C4-2B (cell line): ENCODE measurements around the gene ATP11A.

ENCODE experiments used
- H3K27ac ChIP-seq: fragments of 450-650 bp; 2 replicates; pipeline ENCODE4 v1.5.1; 2017
- ZFX ChIP-seq: fragments of 450-650 bp; IDR thresholded peaks from 2 replicates; pipeline ENCODE4 v1.6.1; 2017
- TF ChIP-seq, protein P1 (sequence below): fragments of 450-650 bp; conservative IDR thresholded peaks from 2 replicates; pipeline ENCODE4 v1.5.1; 2017; ENCODE audit warnings: mild to moderate bottlenecking

Gene ATP11A

DNA sequence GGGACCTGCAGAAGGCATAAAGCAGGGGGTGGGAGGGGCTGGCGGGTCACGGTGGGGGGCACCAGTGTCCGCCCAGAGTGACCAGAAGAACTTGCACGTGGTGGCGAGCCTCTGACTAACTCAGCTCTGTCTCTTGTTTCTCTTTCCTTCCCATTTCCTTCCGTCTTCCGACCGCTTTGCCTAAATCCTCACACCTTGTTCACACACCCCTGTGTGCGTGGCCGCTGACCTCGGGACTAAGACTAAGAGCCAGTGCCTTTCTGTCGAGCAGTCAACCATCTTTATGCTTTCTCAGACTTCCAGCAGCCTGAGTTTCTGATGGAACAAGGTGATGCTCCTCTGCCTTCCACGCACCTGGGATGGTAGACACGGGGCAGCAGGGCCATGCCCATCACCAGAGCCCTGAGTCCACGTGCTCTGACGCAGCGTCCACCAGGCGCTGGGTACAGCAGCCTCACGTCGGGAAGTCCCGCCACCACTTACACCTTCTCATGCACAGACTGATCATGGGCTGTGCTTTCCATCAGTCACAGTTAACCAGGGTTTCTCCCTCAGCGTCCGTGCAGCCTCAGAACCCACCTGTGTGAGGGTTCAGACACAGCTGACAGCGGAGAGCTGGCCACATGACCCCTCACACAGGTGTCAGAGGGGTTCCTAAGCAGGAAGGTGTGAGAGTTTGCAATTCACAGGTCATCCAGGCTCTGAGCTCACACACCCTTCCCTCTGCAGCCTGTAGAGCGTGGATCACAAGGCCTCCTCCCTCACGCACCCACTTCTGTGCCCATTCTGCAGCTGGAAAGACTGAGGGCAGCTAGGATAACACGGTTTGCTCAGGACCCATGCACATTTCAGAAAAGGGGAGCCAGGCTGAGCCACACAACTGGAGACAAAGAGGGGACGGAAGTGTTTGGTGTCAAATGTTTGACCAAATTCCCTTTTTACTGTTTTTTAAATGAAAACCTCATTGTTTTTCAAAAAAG, 188.4 kb downstream of the ATP11A start:
- TF ChIP-seq, protein P1, sequence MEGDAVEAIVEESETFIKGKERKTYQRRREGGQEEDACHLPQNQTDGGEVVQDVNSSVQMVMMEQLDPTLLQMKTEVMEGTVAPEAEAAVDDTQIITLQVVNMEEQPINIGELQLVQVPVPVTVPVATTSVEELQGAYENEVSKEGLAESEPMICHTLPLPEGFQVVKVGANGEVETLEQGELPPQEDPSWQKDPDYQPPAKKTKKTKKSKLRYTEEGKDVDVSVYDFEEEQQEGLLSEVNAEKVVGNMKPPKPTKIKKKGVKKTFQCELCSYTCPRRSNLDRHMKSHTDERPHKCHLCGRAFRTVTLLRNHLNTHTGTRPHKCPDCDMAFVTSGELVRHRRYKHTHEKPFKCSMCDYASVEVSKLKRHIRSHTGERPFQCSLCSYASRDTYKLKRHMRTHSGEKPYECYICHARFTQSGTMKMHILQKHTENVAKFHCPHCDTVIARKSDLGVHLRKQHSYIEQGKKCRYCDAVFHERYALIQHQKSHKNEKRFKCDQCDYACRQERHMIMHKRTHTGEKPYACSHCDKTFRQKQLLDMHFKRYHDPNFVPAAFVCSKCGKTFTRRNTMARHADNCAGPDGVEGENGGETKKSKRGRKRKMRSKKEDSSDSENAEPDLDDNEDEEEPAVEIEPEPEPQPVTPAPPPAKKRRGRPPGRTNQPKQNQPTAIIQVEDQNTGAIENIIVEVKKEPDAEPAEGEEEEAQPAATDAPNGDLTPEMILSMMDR: no peak
- no peak for TF ChIP-seq ZFX
- no peak overlapping the region for H3K27ac ChIP-seq

DNA sequence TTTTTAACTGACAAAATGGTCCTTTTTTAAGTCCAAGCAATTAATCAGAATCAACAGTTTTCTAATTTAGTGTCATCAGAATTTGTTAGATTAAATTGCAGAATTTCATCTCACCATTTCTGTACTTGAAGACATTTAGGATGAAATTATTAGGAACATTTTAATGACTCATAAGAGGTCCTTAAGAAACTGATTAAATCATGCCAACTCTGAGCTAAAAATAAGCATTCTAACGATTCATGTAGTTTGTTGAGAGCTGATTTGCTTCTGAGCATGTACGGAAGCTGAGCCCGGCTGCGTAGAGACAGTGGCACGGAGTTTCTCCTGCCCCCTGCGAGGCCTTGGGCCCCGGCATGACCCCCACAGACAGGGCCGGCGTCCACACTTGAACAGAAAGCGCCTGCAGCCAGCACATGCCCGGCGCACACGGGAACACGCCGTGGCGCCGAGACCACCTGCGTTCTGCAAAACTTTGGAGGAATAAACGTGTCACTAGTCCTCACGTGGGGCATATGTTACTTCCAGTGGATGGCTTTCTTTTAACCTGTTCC, 189.5 kb downstream of the ATP11A start:
- TF ChIP-seq, protein P1: no peak
- TF ChIP-seq ZFX: no peak
- H3K27ac ChIP-seq: no peak overlapping the region

DNA sequence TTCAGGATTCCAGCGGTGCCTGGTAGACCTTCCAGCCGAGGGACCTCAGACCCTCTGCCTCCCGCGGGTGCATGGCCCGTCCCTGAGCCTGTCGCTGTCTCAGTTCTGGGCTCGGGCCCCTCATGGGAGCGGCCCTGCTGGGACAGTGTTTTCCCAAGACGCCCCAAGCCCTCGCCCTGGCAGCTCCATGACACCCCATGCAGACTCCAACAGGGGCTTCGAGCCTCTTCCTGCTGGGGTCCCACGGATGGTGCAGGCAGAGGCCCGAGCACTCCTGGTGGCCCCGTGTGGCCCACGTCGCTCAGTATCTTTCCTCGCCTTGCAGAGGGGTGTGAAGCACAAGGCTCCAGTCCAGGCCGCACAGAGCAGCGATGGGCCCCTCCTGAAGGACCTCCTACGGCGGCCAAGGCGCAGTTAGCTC, 190.4 kb downstream of the ATP11A start:
- no peak overlapping the region for H3K27ac ChIP-seq
- TF ChIP-seq, protein P1: no peak
- no peak for TF ChIP-seq ZFX

DNA sequence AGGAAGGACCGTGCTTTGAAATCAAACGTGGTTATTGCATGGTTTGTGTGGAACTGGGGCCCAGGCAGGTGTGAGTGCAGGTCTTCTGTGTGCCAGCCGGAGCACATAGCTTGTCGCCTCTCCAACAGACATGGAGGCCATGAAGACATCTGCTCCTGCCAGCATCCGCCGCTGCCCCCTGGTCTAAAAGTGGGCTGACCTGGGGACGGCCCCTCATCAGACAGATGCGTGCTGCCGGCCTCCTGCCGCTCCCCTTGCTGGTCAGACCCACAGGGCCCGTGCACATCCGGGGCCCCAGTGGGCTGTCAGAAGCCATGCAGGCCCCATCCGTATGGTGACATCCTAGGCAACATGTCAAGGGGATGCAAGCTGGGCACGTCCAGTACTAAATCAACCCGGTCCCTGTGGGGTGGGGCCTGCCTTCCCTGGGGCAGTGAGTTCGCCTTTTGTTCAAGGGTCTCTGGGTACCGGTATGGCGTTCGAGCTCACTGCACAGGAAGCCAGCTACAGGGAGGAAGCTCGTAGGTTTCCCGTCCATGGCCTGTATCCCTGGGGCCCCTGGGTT, 191.2 kb downstream of the ATP11A start:
- TF ChIP-seq ZFX: no peak
- TF ChIP-seq, protein P1: no peak
- H3K27ac ChIP-seq: no peak overlapping the region

DNA sequence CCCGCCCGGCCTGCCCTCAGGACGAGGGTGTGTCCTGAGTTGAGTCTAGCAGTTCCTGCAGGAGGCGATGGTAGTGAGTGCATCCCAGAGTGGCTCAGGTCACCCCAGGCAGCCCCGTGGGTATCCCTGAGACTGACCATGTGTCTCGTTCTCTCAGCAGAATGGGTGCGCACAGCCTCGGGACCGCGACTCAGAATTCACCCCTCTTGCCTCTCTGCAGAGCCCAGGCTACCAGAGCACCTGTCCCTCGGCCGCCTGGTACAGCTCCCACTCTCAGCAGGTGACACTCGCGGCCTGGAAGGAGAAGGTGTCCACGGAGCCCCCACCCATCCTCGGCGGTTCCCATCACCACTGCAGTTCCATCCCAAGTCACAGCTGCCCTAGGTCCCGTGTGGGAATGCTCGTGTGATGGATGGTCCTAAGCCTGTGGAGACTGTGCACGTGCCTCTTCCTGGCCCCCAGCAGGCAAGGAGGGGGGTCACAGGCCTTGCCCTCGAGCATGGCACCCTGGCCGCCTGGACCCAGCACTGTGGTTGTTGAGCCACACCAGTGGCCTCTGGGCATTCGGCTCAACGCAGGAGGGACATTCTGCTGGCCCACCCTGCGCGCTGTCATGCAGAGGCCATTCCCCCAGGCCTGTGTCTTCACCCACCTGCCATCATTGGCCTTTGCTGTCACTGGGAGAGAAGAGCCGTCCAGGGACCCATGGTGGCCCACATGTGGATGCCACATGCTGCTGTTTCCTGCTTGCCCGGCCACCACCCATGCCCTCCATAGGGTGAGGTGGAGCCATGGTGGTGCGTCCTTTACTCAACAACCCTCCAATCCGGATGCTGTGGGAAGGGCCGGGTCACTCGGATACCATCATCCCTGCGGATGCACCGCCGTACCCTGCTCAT, 192.1 kb downstream of the ATP11A start:
- TF ChIP-seq ZFX: no peak
- TF ChIP-seq, protein P1: no peak

DNA sequence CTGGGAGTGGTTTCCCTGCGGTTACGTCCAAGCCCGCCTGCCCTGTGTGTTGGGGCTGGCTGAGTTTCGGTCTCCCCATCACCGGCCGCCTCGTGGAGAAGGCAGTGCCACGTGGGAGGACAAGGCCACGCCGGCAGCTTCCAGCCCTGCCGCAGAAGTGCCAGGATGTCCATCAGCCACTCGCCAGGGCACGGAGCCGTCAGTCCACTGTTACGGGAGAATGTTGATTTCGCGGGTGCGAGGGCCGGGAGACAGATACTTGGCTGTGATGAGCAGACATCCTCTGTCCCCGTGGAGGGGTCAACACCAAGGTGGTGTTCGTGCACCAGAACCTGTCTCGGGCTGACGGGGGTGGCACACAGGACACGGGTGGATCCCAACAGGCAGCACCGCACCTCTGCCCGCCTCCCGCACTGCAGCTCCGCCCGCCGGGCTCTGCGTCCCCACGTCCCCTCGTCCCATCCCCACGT, 192.8 kb downstream of the ATP11A start:
- TF ChIP-seq ZFX: no peak
- TF ChIP-seq, protein P1: no peak
- H3K27ac ChIP-seq: no peak overlapping the region

More for the DNA sequence above, 192.1 kb downstream of the ATP11A start:
- no peak overlapping the region for H3K27ac ChIP-seq
